NK-92 treated with Interleukin-12 subunit alpha and Interleukin-12 subunit beta, amount 100 ng/mL, for 24 hours (cell line): ENCODE data around the gene IER5L.
"Not testable (repeated sequence)": the region's sequence is repeated elsewhere in the genome, so short reads cannot be mapped to it uniquely, and the experiment has no call there.

ENCODE experiments used
- DNase-seq: peaks from one replicate; lab custom pipeline; 2025; lab: John Stamatoyannopoulos, UW

IER5L gene

DNA sequence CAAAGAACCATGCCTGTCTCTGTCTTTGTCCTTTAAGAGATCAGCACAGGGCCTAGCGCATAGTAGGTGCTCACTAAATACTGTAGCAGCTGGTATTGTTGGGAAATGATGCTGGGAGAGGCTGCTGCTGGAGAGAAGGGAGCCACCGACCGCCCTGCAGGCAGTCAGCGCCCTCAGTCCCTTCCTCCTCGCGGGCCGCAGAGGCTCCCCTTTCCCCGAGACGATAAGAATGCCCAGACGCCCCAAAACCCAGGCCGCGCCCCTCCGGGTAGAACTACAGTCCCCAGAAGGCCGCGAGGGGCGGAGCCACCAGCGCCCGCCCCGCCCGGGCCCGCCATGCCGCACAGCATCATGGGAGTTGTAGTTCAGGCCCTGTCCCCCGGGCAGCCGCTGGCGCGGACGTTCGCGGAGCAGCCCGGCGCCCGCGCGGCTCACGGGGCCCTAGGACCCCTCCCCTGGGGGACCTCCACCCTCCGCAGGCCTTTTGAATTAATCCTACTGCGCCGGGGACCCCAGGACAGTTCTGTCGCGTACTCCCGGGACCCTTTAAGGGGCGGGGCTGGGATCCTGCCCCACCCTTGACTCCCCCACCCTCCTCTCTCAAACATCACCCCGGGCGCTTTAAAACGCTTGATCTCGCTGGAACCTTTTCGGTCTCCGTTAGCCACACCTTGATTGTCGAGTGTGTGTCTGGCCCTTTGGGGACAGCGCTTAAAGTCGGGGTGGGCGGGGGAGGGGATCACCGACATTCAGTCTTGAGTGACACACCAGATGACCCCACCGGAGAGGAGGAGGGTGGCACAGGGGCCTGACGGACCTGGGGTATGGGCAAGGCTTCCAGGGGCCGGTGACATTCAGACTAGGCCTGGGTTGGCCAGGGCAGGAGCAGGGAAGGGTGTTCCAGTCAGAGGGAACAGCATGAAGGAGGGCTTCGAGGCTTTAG is 24.8 kb upstream of the IER5L start:
- peak; percentile 32 for DNase-seq

- DNase-seq: no peak
These were observed 23.8 kb upstream of the IER5L start for GRCh38 chr9:129201866-129202265.

- no peak for DNase-seq
These were observed 23.2 kb upstream of the IER5L start for GRCh38 chr9:129201289-129201688.

DNA sequence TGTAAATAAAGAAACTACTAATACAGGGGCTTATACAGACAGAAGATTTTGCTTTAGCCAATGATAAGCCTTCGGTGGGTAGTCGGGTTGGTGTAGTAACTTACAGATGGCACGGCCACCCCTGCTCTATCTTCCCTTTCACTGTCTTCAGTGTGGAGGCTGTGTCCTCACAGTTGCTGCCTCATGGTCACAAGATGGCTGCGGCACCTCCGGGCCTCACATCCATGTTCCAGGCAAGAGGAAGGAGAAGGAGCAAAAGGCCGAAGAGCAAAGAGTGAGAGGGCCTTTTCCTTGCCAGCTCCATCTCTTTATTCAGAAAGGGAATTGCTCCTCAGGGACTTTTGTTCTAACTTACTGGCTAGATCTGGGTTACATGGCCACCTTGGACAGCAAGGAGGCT is 22.2 kb upstream of the IER5L start:
- no peak for DNase-seq

- no peak for DNase-seq
These were observed 21.0 kb upstream of the IER5L start for GRCh38 chr9:129199044-129199435.

DNA sequence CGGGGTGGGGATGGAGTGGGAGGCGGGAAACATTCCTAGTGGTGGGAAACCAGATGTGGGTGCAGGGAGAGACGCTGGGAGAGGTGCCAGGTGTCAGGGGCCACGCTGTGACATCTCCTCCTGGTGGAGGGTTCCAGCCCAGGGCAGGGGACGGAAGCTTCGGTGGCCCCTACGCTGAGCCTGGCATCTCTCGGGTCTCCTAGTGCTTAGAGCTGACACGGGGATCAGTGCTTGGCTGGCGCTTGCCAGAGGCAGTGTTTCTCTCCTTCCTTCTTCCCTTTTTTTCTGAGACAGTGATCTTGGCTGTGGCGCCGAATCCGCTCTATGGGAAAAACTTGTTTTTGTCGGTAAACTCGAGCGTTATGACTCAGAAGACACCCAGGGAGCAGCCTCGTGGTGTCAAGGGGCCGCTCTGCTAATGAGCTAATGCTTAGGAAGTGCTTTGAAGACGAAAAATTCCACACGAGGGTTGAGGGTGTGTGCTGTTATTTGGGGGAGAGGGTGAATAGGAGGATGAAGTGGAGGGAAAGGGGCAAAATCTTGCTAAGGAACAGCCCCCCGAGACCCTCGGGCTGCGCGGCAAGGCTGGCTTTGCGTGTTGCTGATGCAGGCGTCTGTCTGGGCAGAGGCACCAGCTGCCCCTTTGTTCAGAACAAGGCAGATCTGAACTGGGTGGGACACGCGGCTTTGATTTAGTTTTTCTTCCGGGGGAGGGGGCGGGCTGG is 20.4 kb upstream of the IER5L start:
- no peak for DNase-seq

GRCh38 chr9:129197978-129198318 is 19.9 kb upstream of the IER5L start:
- DNase-seq: no peak

DNA sequence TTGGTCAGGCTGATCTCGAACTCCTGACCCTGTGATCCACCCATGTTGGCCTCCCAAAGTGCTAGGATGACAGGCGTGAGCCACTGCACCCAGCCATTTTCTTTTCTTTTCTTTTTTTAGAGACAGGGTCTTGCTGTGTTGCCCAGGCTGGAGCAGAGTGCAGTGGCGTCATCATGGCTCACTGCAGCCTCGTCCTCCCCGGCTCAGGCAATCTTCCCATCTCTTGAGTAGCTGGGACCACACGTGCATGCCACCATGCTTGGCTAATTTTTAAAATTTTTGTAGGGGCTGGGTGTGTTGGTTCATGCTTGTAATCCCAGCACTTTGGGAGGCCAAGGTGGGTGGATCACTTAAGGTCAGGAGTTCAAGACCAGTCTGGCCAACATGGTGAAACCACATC is 19.0 kb upstream of the IER5L start:
- not testable (repeated sequence) for DNase-seq

GRCh38 chr9:129195606-129196005 is 17.5 kb upstream of the IER5L start:
- no peak for DNase-seq

GRCh38 chr9:129194221-129194620 is 16.2 kb upstream of the IER5L start:
- no peak for DNase-seq

DNA sequence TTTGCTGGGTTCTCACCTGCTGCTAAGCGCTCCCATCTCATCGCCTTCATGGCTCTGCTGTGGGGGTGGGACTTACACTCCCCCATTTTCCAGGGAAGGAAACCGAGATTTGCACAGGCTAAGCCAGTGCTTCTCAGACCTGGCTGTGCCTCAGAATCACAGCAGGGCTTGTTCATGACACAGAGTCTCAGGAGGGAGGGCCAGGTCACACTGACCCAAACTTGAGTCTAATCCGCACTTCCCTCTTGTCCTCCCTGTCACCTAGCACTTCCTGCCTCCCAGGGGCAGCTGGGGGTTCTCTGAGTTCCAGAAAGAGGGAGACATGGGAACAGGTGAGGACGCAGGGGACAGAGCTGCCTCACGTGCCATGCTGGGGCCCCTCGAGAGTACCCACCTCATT is 15.6 kb upstream of the IER5L start:
- DNase-seq: no peak

- no peak for DNase-seq
These were observed 13.2 kb upstream of the IER5L start for GRCh38 chr9:129191234-129191633.

GRCh38 chr9:129189971-129190370 is 11.9 kb upstream of the IER5L start:
- DNase-seq: not testable (repeated sequence)

GRCh38 chr9:129187042-129187441 is 9.0 kb upstream of the IER5L start:
- no peak for DNase-seq

DNA sequence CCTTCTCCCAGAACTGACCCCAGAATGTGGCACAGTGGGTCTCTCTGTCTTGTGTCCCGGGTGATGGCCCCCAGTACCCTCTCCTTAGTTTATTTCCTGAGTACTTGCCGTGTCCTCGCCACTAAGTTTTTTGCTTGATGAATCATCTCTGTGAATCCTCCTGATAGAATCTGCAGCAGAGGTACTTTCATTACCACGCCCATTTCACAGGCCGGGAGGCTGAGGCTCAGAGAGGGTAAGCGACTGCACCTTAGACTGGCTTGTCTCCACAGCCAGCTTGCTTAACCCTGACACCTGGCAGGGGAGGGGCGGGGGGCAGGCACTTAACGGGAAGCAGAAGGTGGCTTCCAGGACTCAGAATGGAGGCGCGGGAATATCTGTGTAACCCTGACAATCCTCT is 7.9 kb upstream of the IER5L start:
- no peak for DNase-seq

GRCh38 chr9:129185402-129185801 is 7.3 kb upstream of the IER5L start:
- DNase-seq: no peak

DNA sequence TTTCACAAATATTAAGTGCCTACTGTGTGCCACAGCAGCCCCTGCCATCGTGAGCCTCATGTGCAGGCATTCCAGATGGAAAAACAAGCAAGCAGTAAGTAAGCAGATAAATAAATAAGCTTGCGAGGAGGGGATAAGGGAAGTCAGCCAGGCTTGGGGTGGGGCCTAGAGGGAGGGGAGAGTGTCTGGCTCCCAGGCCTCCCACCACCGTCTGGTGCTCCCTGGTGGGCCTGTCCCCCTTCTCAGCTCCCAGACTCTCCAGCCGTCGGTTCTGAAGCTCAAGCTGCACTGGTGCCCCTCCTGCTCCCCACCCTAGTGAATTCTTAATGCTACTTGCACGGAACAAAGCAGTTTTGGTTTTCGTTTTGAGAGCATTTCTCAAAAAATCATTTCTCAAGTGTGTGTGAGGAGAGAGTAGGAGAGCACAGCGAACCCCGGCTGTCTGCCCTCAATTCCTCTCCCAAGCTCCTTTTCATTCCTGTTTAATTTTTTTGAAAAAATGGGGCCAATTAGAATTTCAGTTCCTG is 6.6 kb upstream of the IER5L start:
- DNase-seq: no peak

DNA sequence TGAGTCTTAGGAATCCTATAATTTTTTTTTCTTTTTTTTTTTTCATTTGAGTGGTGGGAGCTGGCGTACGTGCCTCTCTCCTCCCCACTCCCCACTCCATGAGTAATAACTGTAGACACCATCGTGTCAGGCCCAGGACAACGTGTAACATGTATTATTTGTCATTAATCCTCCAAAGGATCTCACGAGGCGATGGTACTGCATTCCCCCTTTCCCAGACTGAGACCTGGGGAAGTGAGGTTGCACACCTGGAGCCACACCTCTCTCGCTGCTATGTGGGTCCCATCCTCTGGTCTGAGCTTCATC is 6.1 kb upstream of the IER5L start:
- no peak for DNase-seq

GRCh38 chr9:129183495-129184218 is 5.6 kb upstream of the IER5L start:
- DNase-seq: no peak

DNA sequence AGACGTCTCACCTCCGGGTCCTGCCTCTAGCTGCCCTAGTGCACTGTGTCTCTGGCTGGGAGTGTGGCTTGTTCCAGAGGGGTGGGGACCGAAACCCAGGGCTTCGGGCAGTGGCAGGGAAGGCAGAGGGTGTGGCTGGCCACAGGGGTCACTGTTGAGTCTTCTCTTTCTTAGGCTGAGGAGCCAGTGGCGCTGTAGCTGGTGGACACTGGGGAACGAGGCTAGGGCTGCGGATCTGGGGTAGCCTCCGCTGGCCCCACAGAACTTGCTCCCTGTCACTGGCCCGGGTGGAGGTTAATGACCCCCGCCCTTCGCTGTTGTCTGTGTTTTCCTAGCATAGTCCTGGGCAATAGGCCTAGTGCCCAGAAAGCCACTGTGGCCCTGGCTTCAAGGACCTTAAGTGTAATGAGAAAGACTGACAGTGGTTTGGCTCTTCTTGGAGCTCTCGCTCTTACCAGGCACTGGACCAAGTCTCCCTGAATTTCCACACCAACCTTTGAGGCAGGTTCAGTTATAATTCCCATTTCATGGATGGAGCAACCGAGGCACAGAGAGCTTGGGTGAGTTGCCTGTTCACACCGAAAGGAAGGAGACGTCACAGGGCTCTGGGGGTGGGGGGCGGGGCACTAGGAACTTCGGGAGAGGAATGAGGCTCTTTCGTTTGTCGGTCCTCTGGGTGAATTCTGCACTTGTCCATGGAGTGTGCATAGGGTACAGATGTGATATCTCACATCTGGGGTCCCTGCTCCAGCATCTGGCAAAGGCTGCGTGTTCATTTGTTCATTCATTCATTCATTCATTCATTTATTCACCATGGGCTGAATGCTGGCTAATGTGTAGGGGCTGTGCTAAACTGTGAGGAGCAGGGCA is 4.8 kb upstream of the IER5L start:
- no peak for DNase-seq

GRCh38 chr9:129182122-129182521 is 4.1 kb upstream of the IER5L start:
- no peak for DNase-seq

DNA sequence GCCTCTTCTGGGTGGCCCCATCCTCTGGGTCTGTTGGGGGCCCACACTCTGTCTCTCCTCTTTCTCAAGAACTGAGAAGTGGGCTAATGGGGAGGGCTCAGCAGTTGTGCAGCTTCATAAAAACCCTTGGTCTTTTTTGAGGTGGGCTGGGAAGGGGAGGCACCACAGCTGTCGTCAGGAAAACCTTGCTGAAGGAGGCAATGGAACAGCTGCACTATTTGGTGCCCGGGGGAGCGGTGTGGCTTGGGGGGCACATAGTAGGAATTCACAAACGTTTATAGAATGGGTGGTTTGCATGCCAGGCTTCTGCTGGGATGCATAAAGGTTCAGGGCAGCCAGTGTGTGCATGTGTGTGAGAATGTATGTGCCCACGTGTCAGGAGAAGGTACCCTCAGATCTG is 3.2 kb upstream of the IER5L start:
- DNase-seq: no peak
